HL-60 (cell line): ENCODE measurements around the gene LRRC32.

Source experiments
- DNase-seq, 2 experiments: peaks; one replicate each; pipeline ENCODE4 v3.0.0-alpha.2; 2010 to 2020; ENCODE audit warnings: low read depth in 1 of 2, low spot score in 1 of 2
- H3K27ac ChIP-seq: fragments of 250-450 bp; sonication (Bioruptor Pico); replicated peaks from 2 replicates; pipeline ENCODE4 v1.5.1; 2020; ENCODE audit warnings: mild to moderate bottlenecking, moderate library complexity
- H3K27me3 ChIP-seq: fragments of 250-450 bp; sonication (Bioruptor Pico); 2 replicates; pipeline ENCODE4 v1.5.1; 2021; ENCODE audit warnings: mild to moderate bottlenecking, moderate library complexity; ENCODE audit not compliant: insufficient read depth, poor library complexity, severe bottlenecking
- H3K4me3 ChIP-seq: replicated peaks from 2 replicates; pipeline ENCODE4 v1.5.1; 2011; ENCODE audit warnings: mild to moderate bottlenecking, control low read depth, low read length; ENCODE audit not compliant: insufficient read depth
- GABPA ChIP-seq: IDR thresholded peaks from 2 replicates; pipeline ENCODE4 v1.6.1; 2012; ENCODE audit warnings: low read depth
- POLR2AphosphoS5 ChIP-seq: IDR thresholded peaks from 2 replicates; pipeline ENCODE4 v1.6.1; 2012; ENCODE audit warnings: low read depth
- REST ChIP-seq: IDR thresholded peaks from 2 replicates; pipeline ENCODE4 v1.6.1; 2012; ENCODE audit warnings: low read depth; ENCODE audit not compliant: insufficient replicate concordance
- SPI1 ChIP-seq: IDR thresholded peaks from 2 replicates; pipeline ENCODE4 v1.6.1; 2012; ENCODE audit warnings: low read depth, mild to moderate bottlenecking, borderline replicate concordance
- TF ChIP-seq, protein P1 (sequence below): IDR thresholded peaks from one replicate; pipeline ENCODE4 v1.5.1; 2011; ENCODE audit warnings: low read length, control low read depth, inconsistent platforms; ENCODE audit not compliant: insufficient read depth

Gene LRRC32

DNA sequence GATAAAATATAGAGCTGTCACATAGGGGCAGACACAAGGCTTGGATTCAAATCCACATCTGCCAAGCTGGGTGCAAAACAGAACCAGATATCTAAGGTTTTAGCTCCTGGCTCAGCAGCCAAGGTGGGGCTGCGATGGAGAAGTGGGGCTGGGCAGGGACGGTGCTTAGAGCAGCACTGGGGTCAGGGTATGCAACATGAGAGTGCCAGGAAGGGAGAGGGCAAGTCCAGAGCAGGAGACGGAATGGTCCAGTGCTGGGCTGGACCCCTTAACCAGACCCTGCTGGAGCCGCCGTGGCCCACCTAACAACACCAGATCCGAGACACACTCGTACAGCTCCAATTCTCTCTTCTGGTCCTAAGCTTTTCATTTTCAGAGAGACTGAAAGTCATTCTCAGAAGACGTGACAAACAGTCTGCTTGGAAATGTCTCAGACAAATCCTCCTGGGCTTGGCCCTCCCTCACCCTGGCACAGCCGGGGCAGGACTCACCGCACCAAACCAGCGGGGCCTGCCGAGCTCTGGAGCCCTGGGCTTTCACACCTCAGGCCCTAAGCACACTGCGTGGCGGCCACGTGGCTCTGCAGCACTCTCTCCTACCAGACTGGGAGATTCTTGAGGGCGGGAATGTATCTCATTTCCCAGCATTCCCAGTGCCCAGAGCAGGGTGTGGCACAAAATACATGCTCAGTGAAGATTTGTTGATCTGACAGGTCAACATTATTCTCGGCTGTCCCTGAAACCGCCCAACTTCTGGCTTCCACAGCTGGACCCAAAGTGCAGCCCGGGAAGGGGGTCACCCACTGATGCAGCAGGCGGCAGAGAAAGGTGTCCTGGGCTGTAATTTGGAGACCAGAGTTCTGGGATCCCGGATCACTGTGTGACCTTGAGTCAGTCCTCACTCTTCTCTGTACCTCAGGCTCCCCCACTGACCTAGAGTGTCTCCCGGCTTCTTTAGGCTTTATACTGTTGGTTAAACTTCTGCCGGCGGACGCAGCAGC lies 11.6 kb downstream of the LRRC32 start:
- TF ChIP-seq SPI1 (no peak), REST (no peak), POLR2AphosphoS5 (no peak), GABPA (no peak)
- TF ChIP-seq, protein P1, sequence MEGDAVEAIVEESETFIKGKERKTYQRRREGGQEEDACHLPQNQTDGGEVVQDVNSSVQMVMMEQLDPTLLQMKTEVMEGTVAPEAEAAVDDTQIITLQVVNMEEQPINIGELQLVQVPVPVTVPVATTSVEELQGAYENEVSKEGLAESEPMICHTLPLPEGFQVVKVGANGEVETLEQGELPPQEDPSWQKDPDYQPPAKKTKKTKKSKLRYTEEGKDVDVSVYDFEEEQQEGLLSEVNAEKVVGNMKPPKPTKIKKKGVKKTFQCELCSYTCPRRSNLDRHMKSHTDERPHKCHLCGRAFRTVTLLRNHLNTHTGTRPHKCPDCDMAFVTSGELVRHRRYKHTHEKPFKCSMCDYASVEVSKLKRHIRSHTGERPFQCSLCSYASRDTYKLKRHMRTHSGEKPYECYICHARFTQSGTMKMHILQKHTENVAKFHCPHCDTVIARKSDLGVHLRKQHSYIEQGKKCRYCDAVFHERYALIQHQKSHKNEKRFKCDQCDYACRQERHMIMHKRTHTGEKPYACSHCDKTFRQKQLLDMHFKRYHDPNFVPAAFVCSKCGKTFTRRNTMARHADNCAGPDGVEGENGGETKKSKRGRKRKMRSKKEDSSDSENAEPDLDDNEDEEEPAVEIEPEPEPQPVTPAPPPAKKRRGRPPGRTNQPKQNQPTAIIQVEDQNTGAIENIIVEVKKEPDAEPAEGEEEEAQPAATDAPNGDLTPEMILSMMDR = no peak
- no peak for DNase-seq

GRCh38 chr11:76658231-76658630 lies 12.3 kb downstream of the LRRC32 start:
- Histone ChIP-seq H3K4me3 (no peak overlapping the region), H3K27ac (no peak overlapping the region), H3K27me3 (no peaks in the 10 kb centered on the region)
- no peak for TF ChIP-seq SPI1
- TF ChIP-seq POLR2AphosphoS5 = no peak
- no peak for TF ChIP-seq GABPA
- TF ChIP-seq, protein P1 = no peak
- no peak for TF ChIP-seq REST
- DNase-seq = no peak

More for the DNA sequence above, 11.6 kb downstream of the LRRC32 start:
- H3K27me3 ChIP-seq = no peaks in the 10 kb centered on the region
- H3K4me3 ChIP-seq = no peak overlapping the region
- no peak overlapping the region for H3K27ac ChIP-seq

DNA sequence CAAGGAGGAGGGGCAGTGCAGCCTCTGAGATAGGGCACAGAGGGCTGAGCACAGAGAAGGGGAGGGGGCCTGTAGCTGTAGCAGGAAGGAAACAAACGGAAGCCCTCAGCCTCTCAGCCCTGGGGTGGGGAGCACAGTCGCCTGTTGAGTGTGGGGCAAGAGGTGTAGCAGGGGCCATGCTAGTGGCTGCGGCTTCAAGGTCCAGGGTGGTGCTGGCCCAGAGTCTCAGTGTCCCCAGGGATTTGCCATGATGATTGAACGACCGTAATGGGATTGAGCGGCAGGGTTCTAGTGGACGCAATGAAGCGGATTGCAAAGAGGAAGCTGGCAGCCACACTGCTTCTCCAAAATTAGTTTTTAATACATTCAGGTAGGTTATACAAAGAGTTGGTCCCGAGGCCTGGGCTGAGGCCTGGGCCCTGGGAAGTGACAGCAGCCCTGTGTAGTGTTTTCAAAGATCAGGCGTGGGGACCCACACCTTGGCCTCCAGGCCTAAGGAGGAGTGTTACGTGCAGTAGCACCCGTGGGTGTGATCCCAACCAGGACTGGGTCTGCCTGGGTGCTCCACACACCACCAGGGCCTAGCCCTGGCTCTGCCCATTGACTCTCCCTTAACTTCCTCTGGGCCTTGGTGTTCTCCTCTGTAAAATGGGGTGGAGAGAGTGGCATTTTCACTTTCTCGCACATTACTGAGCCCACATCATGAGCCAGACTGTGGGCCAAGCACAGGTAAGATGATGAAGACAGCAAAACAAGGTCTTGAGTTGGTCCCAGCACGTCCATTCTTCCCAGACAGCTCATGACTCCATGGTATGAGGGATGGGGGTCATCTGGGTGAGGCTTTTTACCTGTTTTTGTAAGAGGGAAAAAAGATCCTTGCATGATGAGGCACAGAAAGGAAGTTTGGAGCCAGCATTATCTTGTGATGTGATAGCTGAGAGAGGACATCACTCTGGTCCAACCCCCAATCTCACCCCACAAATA lies 13.1 kb downstream of the LRRC32 start:
- no peak for DNase-seq
- TF ChIP-seq SPI1 (no peak), POLR2AphosphoS5 (no peak), GABPA (no peak), REST (no peak)
- TF ChIP-seq, protein P1 = no peak
- Histone ChIP-seq H3K27me3 (no peaks in the 10 kb centered on the region), H3K27ac (no peak overlapping the region), H3K4me3 (no peak overlapping the region)
